ENCODE results near the gene DLEC1. TPM values are rescaled to one million over a fixed set of nuclear protein-coding genes. Genes with fewer than 3 reads are reported as not detected.

The DLEC1 gene
- total RNA-seq, 4 donors from 2014 or later, result 0.18 to 2.2 (median 0.75) TPM

DNA sequence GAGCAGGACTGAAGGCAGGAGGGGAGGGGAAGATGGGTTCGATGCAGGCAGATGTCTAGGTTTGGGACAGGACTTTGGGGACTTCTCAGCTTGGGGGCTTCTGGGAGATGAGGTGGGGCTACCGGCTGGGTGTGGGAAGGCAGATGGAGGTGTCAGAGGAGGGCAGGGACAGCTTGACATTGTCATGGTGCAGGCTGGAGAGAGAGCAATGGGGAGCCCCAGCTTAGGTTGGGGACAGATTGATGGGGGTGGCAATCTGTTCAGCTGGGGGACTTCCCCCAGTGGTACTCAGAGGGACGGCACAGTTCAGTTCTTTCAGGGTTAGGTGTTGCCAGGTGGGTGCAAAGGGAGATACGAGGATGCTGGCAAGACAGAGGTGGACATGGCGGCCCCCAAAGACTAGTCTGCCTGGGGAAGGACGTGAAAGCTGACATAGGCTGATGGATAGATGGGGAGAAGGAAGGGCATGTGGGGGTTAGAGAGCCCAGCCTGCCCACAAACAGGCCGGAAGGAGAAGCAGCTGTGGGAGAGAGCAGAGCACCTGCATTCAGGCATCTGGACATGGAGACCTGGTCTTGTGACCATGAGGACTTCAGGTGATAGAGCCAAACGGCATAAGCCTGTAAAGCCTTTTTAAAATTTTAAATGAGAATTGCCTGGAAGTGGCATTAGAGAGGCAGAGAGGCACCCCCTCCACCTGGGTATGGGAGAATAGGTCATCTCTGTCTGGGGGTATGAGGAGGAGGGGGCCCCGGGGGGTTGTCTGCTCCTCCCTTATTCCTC is 76.8 kb downstream of the DLEC1 start:
- Histone ChIP-seq H3K4me1 (peaks cover 0 to 4% (median 0%) of the 10 kb centered on the region in 4 donors), H3K9me3 (no peaks in the 10 kb centered on the region), H3K27me3 (no peaks in the 10 kb centered on the region), H3K27ac (no peak overlapping the region), H3K4me3 (no peak overlapping the region), H3K36me3 (peaks cover 0 to 14% (median 0%) of the 10 kb centered on the region in 3 donors)
- peak in 2 of 3 donors; percentile 42 for DNase-seq
- no peak for TF ChIP-seq POLR2A (IDR thresholded peaks at IDR 0.05)
- TF ChIP-seq, protein P1, sequence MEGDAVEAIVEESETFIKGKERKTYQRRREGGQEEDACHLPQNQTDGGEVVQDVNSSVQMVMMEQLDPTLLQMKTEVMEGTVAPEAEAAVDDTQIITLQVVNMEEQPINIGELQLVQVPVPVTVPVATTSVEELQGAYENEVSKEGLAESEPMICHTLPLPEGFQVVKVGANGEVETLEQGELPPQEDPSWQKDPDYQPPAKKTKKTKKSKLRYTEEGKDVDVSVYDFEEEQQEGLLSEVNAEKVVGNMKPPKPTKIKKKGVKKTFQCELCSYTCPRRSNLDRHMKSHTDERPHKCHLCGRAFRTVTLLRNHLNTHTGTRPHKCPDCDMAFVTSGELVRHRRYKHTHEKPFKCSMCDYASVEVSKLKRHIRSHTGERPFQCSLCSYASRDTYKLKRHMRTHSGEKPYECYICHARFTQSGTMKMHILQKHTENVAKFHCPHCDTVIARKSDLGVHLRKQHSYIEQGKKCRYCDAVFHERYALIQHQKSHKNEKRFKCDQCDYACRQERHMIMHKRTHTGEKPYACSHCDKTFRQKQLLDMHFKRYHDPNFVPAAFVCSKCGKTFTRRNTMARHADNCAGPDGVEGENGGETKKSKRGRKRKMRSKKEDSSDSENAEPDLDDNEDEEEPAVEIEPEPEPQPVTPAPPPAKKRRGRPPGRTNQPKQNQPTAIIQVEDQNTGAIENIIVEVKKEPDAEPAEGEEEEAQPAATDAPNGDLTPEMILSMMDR (IDR thresholded peaks at IDR 0.05), result no peak

DNA sequence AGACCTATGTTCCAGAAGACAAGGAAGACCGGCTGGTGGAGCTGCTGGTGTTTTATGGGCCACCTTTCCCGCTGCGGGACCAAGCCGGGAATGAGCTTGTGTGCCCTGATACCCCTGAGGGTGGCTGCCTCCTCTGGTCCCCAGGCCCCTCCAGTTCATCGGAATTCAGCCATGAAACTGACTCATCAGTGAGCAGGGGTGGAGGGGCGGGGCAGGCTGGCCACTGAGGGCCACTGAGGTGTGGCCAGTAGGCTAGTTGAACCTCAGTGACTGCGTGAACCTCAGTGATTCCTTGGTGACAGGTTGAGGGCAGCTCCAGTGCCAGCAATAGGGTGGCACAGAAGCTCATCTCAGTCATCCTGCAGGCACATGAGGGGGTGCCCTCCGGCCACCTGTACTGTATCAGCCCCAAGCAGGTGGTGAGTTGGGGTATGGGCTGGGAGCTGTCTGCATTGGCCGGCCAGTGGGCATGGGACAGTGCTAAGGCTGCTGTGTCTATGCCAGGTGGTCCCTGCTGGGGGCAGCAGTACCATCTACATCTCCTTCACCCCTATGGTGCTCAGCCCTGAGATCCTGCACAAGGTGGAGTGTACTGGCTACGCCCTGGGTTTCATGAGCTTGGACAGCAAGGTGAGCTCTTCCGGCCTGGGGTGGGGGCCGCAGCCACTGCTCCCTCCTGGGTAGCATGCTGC is 77.6 kb downstream of the DLEC1 start:
- H3K27ac ChIP-seq, result no peak overlapping the region
- H3K4me3 ChIP-seq, result no peak overlapping the region
- H3K27me3 ChIP-seq, result no peaks in the 10 kb centered on the region
- H3K4me1 ChIP-seq, result peaks cover 0 to 4% (median 0%) of the 10 kb centered on the region in 4 donors
- H3K9me3 ChIP-seq, result no peaks in the 10 kb centered on the region
- TF ChIP-seq, protein P1 (IDR thresholded peaks at IDR 0.05), result no peak
- no peak for TF ChIP-seq POLR2A (IDR thresholded peaks at IDR 0.05)
- peak in 2 of 3 donors; percentile 52 to 64 for DNase-seq
- H3K36me3 ChIP-seq, result peaks cover 0 to 22% (median 0%) of the 10 kb centered on the region in 3 donors

DNA sequence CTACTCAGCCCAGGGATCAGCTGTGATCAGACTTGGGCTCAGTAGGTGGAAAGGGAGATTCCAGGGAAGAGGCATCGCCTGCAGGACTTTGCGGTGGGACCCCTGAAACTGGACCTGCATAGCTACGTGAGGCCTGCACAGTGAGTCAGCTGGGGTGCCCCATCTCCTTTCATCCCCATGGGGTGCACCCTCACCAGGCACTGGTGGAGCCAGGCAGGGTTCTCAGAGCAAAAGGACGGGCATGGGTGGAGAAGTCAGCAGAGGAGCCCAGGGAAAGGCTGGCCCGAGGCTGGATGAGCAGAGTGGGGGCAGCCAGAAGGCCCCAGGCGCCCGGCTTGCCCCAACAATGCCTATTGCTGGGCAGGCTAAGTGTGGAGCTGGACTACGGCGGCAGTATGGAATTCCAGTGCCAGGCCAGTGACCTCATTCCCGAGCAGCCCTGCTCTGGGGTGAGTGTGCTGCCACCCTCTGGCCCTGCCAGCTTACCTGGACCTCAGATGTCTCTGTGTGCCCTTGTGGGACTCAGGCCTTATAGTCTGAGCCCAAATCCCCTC is 78.2 kb downstream of the DLEC1 start:
- H3K27ac ChIP-seq, result no peak overlapping the region

DNA sequence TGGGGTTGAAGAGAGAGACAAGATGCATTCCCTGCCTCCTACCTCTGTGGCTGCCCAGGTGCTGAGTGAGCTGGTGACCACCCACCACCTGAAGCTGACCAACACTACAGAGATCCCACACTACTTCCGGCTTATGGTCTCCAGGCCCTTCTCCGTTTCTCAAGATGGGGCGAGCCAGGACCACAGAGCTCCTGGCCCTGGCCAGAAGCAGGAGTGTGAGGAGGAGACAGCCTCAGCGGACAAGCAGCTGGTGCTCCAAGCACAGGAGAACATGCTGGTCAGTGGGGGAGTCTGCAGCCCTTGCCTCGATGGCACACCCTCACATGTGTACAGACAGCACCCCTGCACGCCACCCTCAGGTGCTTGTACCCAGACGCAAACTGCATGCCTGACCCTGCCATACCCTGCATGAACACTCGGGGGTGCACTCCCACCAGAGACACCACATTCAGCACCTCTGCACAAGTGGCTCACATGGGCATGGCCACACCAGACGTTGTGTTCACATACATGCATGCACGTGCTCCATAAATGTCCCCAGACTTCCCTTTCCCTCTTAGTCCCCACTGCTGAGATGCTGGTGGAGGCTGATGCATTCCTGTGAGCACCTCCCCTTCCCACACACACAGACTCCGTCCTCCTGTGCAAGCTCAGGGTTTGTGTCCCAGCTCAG is 78.9 kb downstream of the DLEC1 start:
- H3K9me3 ChIP-seq, result no peaks in the 10 kb centered on the region

More for the DNA sequence above, 78.2 kb downstream of the DLEC1 start:
- Histone ChIP-seq H3K4me1 (peaks cover 0 to 4% (median 0%) of the 10 kb centered on the region in 4 donors), H3K36me3 (peaks cover 0 to 28% (median 0%) of the 10 kb centered on the region in 3 donors), H3K4me3 (no peak overlapping the region), H3K9me3 (no peaks in the 10 kb centered on the region), H3K27me3 (no peaks in the 10 kb centered on the region)
- peak in 2 of 3 donors; percentile 39 to 53 for DNase-seq
- no peak for TF ChIP-seq POLR2A (IDR thresholded peaks at IDR 0.05)
- TF ChIP-seq, protein P1 (IDR thresholded peaks at IDR 0.05), result peak in 1 of 6 experiments; percentile 16

More for the DNA sequence above, 78.9 kb downstream of the DLEC1 start:
- peaks cover 0 to 34% (median 0%) of the 10 kb centered on the region in 3 donors for H3K36me3 ChIP-seq
- H3K27ac ChIP-seq, result no peak overlapping the region
- no peak overlapping the region for H3K4me3 ChIP-seq
- TF ChIP-seq, protein P1 (IDR thresholded peaks at IDR 0.05), result peak; percentile 49 to 94 (median 82)
- no peak for TF ChIP-seq POLR2A (IDR thresholded peaks at IDR 0.05)
- H3K27me3 ChIP-seq, result no peaks in the 10 kb centered on the region
- H3K4me1 ChIP-seq, result peaks cover 0 to 4% (median 0%) of the 10 kb centered on the region in 4 donors
- DNase-seq, result peak; percentile 64 to 88 (median 87)
